Measurements from ENCODE around the gene PPP1R8.
"Not testable (repeated sequence)": the region's sequence is repeated elsewhere in the genome, so short reads cannot be mapped to it uniquely, and the experiment has no call there.

PPP1R8 gene

DNA sequence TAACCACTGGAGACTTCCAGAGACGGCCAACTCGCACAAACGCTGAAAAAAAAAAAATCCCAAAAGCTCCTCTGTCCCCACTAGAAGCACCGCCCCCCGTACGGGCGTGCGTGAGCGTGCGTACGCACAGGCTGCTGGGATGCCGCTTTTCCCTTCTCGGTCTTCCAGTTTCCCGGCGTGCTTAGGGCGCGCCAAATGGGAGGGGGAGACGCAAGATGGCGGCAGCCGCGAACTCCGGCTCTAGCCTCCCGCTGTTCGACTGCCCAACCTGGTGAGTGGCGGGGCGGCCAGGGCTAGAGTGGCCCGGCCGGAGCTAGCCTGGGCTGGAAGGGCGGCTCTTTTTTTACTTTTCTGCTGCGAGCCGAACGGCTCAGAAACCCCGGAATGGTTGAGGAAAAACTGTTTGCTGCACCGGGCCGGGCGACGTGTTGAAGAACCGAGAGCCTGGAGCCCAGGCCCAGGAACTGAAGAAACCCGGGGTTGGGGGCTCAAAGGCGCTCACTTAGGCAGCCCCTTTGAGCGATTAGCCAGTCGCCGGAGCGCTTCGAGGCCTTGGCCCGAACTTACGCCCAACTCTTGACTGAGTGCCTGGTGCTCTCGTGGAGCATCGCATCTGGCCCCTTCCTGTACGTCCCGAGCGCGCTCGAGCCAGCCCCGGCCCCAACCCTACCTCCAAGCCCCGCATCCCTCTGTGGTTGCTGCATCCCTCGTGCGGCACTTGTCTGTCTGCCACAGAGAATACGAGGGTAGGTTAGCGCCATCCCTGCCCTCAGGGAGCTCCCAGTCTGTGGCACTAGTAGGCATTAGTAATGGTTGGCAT lies at the start of gene PPP1R8:
TSS of gene PPP1R8 (plus strand) at position 162 of the 820 bp plus-strand sequence. CDS start at position 216, 54 bp downstream.
- DNase-seq, result peak; percentile 89

DNA sequence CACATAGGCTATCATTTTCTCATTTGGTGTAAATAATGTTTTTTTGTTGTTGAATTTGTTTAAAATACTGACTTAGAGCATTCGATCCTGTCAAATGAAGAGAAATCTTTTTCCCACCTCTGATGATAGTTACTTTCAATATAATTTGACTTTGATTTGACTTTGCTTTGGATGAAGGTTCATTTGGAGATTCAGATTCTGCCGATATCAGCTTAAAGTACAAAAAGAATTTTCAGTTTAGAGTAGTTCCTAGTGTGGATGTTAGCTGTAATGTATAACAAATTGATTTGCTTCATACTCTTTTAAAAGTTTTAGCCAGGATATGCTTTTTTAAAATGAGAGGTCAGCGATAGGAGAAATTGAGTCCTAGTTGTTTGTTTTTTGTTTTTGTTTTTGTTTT lies 47.6 kb upstream of the PPP1R8 start:
- no peak for DNase-seq

DNA sequence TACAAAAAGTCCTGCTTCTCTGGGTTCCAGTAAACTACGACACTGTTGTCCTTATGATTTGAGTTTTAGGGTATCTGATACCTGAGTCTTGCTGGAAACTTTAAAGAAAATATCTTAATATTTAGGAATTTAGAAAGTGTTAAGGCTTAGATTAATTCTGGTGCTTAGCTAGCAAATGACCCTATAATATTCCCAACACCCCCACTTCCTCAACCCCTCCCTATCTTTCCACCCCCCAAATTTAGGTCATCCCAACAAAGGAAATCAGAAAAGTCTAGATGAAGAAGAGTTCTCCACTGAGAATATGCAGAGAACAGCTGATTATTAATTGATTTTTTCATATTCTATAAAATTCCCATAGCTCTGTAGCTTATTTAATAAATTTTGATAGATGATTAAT lies 45.9 kb upstream of the PPP1R8 start:
- DNase-seq, result no peak

DNA sequence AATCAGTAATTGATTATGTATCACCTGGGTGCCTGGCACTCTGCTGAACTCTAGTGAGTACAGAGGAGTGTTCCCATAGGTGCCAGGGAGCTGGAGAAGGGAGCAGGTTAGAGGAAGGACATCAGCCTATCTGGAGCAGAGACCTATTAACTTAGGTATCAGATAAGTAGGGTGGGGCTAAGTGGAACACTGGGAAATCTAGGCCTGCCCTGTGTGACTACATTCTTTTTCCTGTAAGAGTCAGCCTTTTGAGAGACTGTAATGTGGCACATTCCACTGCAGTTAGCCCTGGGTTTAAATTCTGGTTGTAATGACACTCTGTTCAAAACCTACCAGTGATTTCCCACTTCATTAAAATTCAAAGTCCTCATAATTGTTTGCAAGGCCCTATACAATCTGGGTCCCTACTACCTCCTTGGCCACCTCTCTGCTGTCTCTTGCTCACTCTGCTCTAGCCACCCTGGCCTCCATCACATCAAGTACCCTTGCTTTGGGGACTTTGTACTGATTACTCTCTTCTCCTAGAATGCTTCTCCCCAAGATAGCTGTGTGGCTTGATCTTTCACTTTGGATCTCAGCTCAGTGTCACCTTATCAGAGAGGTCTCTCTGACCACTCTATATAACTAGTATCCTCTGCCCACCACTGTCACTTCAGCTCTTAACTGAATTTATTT lies 44.7 kb upstream of the PPP1R8 start:
- no peak for DNase-seq

DNA sequence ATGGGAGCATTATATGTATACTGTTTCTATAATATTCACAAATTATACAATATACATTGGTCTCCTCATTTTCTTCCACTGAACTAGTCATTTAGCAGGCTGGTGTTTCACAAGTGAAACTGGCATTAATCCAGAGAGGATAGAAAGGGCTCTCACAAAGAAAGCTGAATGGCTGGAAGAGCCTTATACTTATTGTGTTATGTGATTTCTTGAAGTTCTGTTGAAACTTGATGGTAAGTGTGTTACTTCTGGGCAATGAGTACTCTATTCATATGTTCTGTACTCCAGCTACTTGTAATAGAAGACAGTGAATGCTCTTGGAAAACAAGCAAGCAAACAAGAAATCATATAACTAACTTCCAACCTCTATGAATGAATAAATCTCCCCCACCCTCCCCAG lies 42.7 kb upstream of the PPP1R8 start:
- DNase-seq, result no peak

DNA sequence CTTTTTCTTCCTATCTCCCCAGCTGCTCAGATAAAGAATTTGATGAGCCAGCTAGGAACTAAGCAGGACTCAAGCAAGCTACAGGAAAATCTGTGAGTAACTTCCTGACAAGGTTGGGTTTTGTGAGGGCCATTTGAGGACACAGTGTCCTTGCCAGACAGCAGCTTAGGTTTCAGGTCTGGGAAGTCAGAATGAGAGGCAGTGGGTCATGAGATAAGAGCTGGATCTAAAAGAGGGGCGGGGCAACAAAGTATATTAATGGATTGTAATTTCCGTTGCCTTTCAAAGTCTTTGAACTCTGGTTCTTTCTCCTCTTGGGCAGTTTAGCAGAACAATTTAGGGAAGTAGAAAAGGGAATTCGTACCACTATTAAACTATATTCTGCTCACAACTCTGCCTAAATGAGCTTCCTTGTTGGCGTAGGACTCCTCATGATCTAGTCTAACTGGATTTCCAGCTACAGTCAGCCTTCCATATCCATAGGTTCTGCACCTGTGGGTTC lies 41.0 kb upstream of the PPP1R8 start:
- no peak for DNase-seq

DNA sequence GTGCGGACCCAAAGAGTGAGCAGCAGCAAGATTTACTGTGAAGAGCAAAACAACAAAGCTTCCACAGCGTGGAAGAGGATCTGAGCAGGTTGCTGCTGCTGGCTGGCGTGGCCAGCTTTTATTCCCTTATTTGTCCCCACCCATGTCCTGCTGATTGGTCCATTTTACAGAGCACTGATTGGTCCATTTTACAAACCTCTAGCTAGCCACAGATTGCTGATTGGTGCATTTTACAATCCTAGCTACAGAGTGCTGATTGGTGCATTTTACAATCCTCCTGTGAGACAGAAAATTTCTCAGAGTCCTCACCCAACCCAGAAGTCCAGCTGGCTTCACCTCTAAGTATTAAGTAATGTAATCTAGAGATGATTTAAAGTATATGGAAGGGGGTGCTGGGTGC lies 40.3 kb upstream of the PPP1R8 start:
- DNase-seq, result not testable (repeated sequence)

DNA sequence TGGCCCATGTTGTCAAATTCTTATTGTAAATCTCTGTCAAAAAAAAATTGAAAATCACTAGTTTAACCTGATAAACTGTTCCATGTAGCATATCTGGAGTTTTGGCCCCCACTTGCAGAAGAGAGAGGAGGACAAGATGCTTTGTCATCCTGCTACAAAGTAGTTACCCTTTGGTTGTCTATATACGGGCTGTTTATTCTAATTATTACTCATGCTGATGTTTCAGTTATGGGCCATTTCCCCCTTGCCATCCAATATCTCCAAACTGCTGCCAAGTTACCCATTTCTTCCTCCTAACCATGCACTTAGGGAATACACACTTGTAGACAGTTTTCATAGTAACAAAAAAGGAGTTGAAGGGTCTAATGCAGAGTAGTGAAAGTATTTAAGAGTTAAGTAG lies 35.0 kb upstream of the PPP1R8 start:
- no peak for DNase-seq

DNA sequence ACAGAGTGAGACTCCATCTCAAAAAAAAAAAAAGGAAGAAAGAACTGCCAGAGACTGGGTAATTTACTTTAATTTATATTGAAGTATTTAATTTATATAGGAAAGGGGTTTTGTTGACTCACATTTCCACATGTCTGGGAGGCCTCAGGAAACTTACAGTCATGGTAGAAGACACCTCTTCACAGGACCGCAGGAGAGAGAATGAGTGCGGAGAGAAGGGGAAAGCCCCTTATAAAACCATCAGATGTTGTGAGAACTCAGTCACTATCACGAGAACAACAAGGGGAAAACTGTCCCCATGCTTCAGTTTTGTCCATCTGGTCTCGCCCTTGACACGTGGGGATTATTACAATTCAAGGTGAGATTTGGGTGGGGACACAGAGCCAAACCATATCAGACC lies 25.8 kb upstream of the PPP1R8 start:
- DNase-seq, result no peak

DNA sequence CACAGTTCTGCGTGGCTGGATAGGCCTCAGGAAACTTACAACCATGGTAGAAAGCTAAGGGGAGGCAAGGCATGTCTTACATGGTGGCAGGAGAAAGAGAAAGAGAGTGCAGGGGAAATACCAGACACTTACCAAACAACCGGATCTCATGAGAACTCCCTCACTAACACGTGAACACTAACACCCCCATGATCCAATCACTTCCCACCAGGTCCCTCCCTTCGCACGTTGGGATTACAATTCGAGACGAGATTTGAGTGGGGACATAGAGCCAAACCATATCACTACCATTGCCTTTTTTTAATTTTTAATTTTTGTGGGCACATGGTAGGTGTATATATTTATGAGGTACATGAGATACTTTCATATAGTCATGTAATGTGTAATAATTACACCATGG lies 23.8 kb upstream of the PPP1R8 start:
- DNase-seq, result no peak

DNA sequence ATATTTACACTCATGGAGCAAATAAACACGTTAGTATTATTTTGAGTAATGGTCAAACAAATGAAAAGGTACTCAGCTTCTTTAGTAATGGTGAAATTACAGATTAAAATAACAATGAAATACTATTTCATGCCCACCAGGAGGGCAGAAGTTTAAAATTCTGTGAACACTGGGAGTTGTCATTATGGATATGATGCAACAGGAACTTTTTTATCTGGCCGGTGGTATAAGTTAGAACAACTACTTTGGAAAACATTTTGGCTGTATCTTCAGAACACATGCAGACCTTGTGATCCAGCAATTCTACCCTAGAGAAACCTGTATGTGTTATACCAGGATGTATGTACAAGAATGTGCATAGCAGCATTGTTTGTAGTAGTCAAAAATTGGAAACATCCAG lies 23.2 kb upstream of the PPP1R8 start:
- DNase-seq, result no peak

DNA sequence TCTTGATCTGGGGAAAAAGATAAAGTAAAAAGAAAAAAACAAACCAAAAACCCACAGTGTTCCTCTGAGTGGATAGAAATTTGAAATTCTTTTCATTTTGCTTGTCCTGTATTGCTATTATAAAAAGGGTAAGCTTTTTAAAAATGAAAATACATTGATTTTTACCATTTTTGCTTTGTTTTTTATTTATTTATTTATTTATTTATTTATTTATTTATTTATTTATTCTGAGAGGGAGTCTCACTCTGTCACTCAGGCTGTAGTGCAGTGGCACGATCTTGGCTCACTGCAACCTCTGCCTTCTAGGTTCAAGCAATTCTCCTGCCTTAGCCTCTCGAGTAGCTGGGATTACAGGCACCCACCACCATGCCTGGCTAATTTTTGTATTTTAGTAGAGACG lies 22.5 kb upstream of the PPP1R8 start:
- not testable (repeated sequence) for DNase-seq

DNA sequence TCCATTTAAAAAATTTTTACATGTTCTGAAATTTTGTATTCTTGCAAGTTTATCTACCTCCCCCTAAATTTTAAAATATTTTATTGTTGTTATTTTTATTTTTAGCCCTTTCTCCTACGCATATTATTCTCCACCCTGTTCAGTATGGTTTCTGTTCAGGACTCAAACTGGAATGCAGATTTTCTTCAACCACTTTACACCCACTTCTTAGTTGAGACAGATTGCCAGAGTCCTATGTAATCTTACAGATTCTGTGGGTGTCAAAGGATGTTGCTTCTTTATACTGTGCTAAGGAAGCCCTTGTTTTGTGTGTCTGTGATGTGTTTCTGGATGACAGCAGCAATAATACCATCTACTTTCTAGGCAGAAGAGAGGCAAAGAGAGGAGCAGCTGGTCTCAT lies 20.7 kb upstream of the PPP1R8 start:
- DNase-seq, result no peak

DNA sequence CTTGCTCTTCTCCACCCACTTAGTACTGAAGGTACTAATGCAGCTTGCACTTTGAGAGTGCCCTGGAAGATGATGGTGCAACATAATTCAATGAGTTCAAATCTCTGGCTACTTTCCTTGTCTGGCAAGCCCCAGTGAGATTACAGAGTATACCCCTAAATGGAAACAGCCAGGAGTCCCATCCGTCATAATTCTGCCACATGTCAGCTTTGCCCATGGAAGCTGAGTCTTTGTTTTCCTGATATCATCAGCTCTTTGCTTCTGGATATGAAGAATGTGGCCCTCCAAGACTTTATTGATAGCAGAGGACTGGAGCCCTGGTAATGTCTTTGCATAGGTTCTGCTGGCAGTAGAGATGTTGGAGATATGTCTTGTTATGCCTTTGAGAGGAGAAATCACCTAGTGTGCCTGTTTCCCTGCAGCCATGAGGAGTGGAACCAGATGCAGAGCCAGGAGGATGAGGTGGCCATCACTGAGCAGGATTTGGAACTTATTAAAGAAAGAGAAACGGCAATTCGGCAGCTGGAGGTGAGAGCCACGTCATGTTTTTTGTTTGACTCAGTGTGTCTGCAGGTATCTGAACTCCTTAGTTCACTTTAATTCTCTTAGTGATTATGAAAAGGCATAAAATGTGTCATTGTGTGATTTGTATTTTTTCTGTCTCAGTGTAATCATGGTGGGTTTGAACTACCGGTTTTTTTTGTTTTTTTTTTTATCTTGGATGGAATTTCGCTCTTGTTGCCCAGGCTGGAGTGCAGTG lies 18.7 kb upstream of the PPP1R8 start:
- no peak for DNase-seq

DNA sequence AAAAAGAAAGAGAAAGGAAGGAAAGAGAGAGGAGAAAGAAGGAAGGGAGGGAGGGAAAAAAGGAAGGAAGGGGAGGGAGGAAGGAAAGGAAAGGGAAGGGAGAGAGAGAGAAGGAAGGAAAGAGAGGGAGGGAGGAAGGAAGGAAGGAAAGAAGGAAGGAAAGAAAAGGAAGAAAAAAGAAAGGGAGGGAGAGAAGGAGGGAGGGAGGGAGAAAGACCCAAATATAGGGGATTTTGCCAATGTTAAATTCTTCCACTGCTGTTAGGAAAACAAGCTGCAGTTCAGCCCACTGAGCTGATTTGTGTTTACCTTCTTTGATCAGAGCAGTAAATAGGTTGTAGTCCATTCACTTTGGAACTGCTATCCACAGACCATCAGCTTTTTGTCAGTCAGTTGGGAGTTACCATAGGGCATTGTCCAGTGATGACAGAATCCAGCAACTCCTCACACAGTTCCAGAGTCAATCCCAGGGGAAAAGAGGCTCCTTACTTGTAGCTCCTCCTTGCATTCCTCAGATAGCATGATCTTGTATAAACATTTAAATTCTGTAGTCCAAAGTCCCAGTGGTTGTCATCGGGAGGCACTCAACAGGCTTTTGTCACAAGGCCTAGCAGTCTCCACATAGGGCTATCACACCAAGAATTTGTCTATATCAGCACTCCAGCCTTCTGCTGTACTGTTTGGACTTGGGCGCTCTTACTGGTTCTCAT lies 13.5 kb upstream of the PPP1R8 start:
- DNase-seq, result no peak

DNA sequence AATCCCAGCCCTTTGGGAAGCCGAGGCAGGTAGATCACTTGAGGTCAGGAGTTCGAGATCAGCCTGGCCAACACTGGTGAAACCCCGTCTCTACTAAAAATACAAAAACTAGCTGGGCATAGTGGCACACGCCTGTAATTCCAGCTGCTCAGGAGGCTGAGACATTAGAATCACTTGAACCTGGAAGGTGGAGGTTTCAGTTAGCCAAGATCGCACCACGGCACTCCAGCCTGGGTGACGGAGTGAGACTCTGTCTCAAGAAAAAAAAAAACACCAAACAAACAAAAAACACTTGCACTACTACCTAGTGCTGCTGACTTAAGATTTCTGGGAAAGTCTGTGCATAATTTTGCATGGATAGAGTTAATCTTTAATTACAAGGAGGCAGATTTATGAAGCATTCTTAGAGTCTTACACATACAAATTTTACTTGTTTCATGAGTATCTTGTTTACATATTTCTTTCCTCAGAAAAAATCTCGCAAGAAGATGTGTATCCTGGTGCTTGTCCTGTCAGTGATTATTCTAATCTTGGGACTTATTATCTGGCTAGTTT lies 8.7 kb upstream of the PPP1R8 start:
- no peak for DNase-seq

DNA sequence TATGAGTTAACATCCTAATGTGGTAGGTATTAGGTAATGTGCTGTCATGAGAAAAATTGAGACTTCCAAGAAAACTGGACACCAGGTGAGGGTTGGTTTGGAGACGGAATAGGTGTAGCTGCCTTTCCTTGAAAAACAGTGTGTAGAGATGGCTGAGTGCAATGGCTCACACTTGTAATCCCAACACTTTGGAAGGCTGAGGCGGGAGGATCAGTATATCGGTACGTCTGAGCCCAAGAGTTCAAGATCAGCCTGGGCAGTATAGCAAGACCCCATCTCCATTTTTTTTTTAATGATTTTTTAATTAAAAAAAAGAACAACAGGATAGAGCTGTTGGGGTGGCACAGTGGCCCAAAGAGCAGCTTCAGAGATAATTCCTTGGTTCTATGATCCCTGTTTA lies 6.8 kb upstream of the PPP1R8 start:
- DNase-seq, result no peak

DNA sequence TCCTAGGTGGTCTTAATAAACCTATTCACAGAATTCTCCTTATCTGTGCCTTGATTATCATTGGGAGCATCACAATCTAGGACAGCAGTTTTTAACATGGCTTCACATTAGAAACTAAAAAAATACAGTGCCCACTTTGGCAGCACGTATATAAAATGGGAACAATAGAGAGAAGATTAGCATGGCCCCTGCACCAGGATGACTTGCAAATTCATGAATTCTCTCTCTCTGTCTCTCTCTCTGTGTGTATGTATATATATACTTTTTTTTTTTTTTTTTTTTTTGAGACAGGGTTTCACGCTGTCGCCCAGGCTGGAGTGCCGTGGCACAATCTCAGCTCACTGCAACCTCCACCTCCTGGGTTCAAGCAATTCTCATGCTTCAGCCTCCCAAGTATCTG lies 6.2 kb upstream of the PPP1R8 start:
- no peak for DNase-seq

DNA sequence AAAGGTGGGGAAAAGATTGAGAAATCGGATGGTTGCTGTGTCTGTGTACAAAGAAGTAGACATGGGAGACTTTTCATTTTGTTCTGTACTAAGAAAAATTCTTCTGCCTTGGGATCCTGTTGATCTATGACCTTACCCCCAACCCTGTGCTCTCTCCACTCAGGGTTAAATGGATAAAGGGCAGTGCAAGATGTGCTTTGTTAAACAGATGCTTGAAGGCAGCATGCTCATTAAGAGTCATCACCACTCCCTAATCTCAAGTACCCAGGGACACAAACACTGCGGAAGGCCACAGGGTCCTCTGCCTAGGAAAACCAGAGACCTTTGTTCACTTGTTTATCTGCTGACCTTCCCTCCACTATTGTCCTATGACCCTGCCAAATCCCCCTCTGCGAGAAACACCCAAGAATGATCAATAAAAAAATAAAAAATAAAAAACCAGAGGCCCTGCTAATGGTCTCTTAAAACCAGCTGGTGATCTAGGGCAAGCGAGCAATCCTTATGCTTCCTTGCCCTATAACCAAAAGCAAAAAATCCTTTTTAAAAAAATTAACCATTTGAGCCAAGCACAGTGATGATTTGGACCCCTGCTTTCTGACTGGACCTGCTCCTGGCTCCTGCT lies 1.1 kb upstream of the PPP1R8 start:
- not testable (repeated sequence) for DNase-seq

DNA sequence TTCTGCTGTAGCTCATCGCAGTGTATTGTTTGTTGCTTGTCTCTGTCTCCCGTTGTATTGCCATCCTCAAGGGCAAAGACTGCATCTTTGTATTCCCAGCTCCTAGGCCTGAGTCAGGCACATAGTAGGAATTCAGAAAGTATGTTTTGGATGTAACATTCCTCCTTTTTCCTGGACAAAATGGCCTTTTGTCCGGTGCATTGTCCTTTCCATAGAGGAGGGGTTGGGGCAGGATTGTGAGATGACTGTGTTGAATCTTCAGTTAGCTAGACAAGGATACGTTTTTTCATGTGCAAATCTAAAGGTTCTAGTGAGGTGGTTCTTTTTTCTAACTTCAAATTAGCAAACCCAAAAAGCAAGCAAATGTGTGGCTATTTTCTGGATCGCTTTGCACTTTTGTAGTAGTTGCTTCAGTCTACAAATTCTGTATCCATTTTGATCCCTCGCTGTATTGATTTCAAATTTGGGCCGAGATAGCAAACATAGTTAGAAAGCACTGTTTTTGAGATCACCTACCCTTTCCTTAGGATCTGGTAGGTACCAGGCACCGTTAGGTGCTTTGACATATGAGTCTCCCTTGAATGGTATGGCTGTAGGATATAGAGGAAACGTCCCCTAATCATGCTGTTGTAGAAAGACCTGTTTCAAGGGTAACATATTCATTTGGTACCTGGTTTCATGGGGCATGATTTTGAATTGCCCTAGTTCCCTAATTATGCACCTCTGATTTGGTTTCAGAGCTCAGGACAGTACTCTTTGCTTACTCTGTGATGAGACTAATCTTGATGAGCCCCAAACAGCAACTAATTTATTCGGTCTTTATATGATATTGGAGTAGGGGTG lies 1.2 kb downstream of the PPP1R8 start:
- no peak for DNase-seq

DNA sequence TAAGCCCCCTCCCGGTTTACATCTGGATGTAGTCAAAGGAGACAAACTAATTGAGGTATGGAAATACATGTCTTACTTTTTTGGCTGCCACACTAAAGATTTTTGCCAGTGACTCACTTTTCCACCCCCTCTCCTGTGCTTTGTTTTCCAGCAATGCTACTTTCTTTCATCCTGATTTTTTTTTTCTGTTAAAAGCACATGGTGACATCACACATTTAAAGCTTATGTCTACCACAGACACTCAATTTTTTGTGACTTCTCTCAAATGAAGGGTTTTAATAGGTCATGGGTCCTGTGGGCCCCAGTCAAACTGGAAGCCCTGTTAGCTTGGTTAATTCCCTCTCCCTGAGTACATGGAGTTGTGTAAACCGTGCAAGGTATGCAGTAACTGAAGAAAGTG lies 2.2 kb downstream of the PPP1R8 start:
- DNase-seq, result no peak
